NCI-H69 (cell line): ENCODE results near the gene CSMD2.

Source experiments
- DNase-seq: peaks from one replicate; lab custom pipeline; 2025; lab: John Stamatoyannopoulos, UW

The CSMD2 gene

DNA sequence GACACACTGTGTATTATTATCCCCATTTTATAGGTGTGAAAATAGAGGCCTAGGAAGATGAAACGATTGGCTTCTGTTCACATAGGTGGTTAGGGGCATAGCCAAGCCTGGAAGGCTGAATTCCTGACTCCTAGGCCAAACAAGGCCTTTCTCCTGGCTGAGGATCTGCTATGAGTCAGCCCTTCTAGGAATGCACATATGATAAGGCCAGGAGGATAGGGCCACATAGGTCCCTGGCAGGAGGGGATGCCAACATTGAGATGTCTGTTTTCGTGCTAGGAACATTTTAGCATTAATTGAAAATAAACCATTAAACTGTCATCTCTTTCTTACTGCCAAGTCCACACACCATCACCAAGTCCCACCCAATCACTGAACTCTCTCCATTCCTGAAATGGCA, 9.2 kb downstream of the CSMD2 start:
- DNase-seq: no peak

DNA sequence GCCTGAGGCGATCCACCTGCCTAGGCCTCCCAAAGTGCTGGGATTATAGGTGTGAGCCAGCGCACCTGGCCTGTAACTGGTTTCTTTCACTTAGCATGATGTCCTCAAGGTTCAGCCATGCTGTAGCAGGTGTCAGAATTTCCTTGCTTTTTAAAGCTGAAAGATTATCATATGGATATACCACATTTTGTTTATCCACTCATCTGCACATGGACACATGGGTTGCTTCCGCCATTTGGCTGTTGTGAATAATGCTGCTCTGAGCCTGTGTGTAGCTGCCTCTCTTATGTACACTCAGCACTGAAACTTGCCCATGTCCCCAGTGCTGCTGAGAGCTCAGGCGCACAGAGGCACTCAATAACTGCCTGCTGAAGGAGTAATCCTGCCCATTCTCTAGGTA, 11.8 kb downstream of the CSMD2 start:
- no peak for DNase-seq

DNA sequence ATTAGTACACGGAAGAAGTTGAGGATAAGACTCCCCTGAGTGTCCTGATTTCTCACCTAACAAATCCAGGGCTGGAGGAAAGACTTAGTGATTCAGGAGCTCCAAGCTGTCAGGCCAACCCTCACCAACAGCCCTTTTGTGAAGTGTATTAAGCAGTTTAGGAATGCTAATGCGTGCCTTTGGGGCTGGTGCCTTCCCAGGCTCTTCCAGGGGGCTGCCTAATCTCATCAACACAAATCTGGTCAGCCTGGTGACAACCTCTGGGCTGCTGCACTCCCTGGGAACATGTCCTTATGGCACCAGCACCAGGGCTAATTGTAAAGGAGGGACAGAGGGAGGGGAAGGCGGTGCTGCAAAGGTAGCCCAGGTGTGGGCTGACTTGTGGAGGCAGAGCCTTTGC, 15.5 kb downstream of the CSMD2 start:
- no peak for DNase-seq

DNA sequence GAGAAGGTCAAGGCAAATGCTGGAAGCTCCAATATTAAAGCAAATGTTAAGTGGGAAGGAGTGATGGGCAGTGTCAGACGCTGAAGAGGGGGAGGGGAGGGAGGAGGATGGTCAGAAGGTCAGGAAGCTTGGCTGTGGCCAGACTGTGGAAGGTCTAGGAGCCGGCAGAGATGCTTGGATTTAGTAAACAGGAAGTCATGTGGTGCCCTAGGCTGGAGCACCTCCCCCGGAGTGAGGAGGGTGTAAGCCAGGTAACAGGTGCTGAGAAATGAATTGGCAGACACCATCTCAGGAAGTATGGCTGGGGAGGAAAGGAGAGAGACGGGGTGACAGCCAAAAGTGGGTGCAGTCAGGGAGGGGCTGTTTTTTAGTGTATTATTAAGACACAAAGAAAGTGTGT, 17.7 kb downstream of the CSMD2 start:
- DNase-seq: no peak

DNA sequence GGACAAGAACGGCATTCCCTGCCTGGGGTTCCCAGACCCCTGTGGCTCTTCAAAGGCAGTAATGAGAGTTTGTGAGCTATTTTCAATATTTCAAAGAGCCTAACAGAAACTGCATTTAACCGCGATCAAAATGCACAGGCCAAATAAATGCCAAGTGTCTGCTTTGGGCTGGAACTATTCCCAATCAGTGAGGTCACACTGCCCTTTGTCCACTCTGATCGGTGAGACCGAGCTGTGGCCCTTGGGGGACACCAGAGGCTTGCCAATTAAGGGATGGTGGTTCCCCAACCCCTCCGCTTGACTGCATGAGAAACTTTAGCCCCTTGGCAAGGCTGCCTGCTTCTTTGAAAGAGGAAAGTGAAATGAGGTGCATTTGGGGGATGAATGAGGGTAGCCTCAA, 20.3 kb downstream of the CSMD2 start:
- DNase-seq: no peak

DNA sequence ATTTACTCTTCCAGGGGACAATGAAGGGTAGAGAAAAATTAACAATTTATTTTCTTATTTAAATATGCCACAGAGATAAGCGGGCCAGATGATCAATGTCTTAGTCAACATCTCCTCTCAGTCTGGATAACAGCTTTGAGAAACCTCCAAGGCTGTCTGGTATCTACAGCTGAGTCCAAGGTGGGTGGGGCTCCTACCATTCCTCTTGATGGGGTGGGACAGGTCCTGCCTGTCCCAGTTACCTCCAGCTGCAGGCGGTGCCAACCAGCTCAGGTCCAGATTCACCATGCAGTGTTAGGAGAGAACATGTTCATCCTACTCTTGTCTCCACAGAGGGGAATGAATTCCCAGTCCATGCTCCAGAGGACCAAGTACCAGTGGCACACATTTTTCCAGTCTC, 21.1 kb downstream of the CSMD2 start:
- no peak for DNase-seq

DNA sequence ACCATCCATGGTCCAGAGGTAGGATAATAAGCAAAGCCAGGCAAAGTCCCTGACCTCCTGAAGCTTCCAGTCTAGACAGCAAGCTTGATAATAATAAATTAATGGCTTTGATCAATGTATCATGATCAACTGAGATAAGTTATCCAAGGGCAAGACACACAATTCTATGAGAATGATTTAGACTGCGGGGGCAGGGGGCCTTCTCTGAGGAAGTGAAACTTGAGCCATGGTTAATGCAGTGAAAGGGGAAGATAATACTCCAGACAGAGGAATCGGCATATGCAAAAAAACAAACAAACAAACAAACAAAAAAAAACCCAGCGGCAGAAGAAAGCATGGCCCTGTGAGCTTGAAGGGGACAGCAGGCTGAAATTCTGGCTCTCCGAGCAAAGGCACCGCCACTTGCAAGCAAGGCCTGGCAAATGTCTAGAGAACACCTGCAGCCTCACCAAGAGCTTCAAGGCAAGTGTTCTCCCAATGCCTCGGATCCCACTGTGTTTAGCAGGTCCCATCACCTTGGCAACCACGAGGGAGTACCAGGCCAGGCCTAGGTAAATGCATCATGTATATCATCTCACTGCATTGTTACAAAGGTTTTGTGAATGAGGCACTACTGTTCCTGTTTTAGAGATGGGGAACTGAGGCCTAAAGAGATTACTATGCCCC, 24.9 kb downstream of the CSMD2 start:
- no peak for DNase-seq

DNA sequence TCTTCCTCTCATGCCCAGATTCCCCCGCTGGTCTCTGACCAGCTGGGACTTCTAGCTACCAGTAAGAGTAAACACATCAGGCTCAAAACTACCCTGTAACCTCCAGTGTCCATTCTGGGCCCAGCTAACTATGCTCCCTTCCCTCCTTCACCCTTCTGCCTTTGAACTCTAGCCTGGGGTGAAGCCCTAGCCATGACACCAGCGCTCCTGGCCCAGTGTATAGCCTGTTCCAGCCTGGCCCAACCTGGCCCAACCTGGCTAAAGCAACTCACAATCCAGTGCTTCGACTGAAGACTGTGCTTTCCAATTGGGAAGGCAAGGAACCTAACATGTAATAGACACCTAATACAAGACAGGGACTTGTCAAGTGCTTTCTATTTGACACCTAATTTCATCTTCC, 27.6 kb downstream of the CSMD2 start:
- no peak for DNase-seq

DNA sequence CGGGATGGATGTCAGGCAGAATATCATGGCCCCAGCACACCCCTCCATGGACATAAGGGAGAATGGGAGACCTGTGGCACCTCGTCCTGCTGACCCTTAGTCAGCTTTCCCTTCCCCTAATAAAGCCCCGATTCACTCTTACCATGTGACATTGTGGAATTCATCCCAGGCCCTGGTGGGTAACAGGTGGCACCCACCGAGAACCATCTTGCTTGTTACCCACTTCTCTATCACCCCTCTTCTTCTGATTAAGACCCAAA, 32.9 kb downstream of the CSMD2 start:
- DNase-seq: no peak

DNA sequence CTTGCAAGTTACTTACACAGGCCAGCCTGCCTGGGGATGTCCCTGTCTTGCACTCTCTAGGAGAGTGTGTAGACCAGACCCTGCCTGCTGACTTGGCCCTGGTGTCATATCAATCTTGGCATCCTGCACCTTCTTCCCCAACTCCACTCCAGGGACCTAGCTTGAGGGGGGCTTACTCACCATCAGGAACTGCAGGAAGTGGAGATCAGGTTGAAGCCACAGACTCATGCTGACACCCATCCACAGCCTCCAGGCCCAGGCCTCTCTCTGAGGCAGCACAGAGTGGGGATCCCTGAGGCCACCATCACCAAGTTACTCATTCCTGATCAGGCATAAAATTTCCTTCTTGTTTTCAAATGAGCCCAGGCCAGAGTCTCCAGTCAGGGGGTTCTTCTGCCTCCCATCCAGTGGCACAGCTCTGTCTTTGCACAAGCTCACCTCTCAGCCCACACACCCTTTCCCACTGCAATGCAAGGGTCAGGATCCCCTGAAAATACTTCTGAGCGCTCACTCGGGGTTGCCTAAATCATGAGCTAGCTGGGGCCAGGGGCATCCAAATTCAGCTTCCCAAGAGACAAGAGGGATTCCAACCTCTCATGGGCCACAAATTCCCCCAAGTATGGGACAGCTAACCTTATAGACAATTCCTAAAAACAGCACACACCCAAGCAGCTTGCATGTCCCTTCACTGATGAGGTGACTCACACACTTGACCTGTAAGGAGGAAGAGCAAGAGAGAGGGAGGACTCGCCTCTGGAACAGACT, 33.5 kb downstream of the CSMD2 start:
- no peak for DNase-seq

DNA sequence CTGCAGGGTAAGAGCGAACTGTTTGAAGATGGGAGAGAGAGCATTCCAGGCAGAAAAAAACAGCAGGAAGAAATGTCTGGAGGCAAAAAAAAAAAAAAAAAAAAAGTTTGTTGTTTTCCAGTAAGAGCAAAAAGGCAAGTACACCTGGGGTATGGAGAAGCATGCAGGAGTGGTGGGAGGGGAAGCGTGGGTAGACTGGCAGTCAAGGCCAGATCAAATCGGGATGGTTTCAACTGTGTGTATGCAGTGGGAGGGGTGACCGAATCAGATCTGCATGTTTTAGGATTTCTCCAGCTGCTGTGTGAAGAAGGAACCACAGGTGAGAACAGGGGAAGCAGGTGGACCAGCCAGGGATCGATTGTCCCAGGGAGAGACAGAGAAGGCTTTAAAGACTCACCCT, 34.7 kb downstream of the CSMD2 start:
- DNase-seq: no peak

DNA sequence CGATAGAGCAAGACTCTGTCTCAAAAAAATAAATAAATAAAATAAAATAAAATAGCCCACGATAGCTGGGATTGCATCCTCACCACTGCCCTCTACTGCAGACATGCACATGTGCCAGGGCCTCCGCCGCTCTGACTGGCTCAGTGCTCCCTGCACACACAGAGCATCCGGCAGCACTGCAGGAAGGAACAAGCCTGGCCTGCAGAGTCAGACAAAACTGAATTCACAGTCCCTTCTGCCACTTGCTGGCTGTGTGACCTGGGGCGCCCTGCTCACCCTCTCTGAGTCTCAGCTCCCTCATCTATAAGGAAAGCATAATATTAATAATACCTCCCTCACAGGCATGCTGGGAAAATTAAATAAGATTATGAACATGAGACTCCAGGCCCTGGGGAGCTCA, 35.4 kb downstream of the CSMD2 start:
- DNase-seq: no peak

DNA sequence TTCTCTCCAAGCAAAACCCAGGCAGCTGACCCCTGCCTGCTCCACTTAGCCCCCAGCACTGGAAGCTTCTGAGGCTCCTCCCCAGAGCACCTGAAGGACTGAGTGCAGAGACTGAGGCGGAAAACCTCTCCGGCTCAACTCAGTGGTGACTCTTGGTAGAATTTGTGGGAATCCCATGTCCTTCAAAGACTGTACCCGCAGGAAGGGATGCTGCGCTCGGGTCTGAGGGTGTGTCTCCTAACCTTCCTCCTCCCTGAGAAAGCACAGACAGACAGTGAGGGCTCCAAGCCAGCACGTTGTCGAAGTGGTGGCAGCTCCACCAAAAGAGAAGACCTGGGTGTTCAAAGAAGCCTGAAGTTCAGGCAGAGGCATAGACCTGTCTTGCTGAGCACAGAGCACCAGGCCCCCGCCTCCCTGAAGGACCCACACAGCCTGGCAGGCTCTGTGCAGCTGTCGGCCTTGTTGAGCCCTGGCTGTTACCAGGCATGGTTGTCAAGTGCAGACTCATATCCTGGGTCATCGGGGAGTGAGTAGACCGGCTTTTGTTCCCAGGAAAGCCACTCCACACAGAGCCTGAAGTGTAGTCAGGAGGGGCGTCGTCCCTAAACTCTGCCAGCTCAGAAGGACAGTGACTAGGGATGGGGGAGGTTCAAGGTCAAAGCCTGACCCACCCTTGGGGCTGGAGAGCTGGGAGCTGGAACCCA, 36.7 kb downstream of the CSMD2 start:
- DNase-seq: no peak

DNA sequence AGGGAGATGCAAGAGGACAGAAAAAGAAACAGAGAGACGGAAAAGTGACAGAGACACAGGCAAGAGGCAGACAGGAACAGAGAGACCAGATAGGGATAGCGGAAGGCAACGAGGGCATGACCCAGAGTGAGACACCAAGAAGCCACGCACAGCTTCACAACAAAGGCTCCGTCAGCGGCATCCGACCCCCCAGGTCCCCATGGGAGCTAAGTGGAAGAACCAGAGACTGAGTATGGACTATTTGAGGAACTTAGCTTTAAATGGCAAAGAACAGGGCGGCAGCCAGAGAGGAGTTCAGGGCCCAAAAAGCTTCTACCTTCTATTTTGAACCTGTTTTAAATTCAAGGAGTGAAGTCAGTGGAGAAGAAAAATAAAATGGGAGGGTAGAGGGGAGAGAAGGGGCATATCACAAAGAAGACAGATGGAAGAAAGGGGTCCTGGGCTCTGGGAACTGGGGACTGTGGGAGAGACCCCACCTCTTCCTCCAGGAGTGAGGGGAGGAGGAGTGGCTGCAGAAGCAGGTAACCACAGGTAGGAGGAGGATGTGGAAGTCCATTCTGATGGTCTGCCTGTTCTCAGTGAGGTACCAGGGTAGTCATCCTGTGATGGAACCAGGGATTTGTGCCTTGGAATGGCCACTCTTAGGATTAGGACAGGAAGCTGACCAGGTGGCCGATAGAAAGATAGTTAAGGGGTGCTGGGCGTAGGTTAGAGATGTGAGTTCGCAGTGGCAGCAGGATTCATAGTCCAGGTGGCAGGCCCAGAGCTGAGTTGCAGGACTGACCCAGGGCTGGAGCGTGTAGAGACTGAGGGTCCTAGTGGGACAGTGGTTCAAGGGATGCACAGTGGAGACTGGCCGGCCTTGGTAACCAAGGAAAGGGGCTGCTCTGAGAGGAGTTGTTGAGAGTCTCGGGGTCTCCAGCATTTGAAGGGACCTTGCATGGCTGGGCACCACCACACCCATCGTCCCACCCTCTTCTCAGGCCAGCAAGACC, 37.7 kb downstream of the CSMD2 start:
- no peak for DNase-seq

DNA sequence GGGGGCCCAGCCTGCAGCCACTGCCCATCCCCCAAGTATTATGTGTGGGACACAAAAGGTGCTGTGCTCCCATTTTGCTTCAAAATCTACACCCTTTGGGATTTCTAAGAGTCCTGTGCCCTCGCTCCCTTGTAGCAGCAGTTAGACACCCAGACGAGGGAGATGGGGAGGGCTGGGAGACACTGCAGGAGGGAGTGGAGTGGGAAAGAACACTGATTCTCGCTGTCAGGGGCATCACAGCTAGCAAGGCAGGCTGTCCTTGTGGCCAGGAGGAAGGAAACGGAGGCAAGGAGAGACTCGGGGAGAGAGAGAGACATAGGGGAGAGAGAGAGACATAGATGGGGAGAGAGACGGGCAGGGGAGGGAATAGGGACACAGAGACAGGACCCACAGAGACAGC, 38.5 kb downstream of the CSMD2 start:
- DNase-seq: no peak

DNA sequence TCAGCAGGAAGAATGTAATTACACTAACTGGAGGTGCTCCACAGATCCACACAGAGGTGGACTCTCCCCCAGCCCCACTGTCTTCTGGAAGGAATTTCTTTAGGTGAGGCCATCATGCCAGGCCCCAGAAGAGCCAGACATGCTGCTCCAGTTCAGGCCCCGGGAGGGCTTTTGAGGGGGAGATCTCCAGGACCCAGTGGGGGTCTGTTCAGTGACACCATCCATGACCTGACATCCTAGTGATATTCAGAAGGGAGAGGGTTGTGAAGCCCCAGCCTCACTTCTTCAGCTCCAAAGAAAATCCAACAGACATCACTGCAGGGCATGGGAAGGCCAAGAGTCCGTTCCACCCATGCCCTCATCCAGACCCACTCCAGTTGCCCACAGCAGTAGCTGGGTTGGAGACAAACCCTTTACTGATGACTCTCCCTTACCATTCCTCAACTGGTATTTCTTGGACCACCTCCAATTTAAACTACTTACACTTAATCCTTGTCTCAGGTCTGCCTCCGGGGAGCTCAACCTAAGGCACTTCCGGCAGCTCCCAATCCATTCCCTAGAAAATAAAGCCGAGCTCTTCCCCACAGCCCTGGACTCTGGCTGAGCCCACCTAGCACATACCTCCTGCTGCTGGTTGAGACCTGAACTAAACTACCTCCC, 39.2 kb downstream of the CSMD2 start:
- DNase-seq: no peak

DNA sequence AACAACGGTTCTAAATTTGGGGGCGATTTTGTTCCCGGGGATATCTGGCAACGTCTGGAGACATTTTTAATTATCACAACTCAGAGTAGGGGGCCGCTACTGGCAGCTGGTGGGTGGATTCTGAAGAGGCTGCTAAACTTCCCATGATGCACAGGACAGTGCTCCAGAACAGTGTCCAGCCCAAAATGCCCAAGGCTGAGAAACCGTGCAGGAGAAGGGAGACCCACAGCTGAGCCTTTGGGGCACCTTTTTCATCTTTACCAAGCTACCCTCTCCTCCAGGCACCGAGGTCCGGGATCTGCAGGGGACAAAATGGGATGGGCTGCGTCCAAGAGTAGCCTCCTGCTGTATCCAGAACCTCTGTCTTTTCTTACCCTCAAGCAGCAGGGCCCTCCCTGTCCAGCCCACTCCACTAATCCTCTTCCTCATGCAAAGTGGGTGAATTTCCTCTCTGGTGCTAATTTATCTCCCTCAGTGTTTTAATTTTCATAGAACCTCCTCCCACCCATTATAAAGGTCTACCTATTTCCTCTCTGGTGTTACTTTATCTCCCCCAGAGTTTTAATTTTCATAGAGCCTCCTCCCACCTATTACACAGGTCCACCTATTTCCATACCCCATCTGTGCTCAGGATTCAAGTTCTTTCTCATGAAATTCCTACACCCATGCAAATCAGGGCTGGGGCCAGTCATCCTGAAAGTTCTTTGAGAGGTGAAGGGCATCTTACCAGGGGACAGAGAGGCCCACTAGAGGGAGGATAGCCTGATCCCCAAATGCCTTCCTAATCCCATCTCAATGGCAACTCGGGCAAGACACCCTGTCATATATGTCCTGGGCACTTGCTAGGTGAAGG, 42.7 kb downstream of the CSMD2 start:
- no peak for DNase-seq

DNA sequence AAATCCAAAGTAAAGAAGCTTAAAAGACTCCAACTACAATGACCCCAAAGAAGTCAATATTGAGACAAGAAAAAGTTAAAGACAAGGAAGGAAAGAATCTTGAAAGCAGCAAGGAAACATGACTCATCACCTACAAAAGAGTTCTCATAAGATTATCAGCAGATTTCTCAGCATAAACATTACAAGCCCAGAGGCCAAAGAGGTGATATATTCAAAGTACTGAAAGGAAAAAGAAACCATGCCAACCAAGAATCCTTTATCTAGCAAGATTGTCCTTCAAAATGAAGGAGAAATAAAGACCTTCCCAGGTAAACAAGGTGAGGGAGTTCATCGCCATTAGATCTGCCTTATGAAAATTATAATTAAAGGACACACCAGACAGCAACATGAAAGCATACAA, 49.8 kb downstream of the CSMD2 start:
- DNase-seq: no peak

DNA sequence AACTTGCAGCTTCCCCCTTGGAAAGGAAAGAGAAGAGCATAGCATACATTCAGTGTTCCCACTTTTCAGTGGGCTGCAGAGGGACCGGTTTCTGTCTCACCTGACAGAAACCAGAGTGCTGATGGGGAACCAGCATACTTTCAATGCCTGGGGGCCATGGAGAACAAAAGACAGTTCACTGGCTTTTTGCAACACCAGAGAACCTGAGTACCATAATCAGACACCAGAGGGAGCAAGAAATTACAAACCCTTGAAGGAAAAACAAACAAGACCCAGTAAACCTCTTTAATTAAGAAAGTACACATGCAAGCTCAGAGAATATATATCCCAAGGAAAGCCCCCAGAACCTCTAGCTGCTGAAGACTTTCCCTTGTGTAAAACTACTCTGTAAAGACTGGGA, 51.1 kb downstream of the CSMD2 start:
- peak; percentile 43 for DNase-seq

DNA sequence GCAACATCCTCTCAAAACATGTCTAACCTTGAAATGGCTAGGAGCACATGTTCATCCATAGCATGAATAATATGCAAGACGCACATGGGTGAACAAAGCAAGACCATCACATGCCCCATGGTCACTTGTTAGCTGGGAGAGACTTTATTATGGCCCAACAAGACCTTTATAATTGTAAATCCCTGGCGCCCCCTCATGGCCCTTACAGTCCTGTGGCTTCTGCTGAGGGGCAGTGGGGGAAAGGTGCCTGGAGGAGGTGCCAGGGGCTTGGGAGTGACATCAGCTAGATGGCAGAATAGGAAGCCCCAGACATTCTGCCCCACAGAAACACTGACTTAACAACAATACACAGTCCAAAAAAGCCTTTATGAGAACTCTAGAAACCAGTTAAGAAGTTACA, 51.7 kb downstream of the CSMD2 start:
- DNase-seq: peak; percentile 29

DNA sequence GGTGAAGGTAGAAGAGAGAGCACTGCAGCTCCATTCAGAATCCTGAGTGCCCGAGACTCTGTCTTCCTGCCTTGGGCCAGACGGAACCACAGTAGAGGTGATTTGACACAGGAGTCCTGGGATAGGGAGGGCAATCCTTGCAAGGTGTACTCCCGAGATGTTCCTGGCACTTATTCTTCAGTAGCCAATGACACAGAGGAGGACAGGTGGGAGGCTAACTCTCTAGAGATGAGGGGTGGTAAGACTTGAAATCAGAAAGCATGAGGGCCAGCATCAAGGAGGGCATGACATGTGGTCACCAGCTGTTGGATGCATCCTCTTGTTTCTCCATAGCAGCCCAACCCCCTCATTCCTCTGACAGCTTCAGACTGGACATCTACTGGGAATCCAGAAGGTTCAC, 56.3 kb downstream of the CSMD2 start:
- DNase-seq: no peak
